Breast epithelium (tissue), 4 donors: ENCODE data around the gene VIT. TPM values are rescaled to one million over a fixed set of nuclear protein-coding genes. Genes with fewer than 3 reads are reported as not detected.
"Not testable (repeated sequence)": the region's sequence is repeated elsewhere in the genome, so short reads cannot be mapped to it uniquely, and the experiment has no call there.

Source experiments
- DNase-seq, 2 donors: peaks; one replicate each; pipeline ENCODE4 v3.0.0-alpha.2; 2019; ENCODE audit warnings: low spot score in 2 of 2
- H3K27ac ChIP-seq, 2 donors: fragments of 200-600 bp; sonication (generic) in 1 of 2; one replicate each; pipeline ENCODE4 v1.5.1; 2016 to 2019; ENCODE audit warnings: mild to moderate bottlenecking in 1 of 2
- H3K27me3 ChIP-seq, 2 donors: fragments of 200-600 bp; sonication (generic) in 1 of 2; one replicate each; pipeline versions ENCODE4 v1.5.1 to v1.6.0; 2017 to 2019; ENCODE audit warnings: control low read depth in 1 of 2, mild to moderate bottlenecking in 1 of 2
- H3K36me3 ChIP-seq: fragments of 200-600 bp; one replicate; pipeline ENCODE4 v1.5.1; 2019
- H3K4me1 ChIP-seq, 2 donors: fragments of 200-600 bp; sonication (generic); one replicate each; pipeline ENCODE4 v1.5.1; 2016 to 2019; ENCODE audit warnings: control low read depth in 1 of 2
- H3K4me3 ChIP-seq, 3 donors: fragments of 200-600 bp; sonication (generic); 1 replicate in 2 of 3; 2 replicates in 1 of 3; pipeline ENCODE4 v1.5.1; 2016 to 2019; ENCODE audit warnings: mild to moderate bottlenecking in 3 of 3, moderate library complexity in 2 of 3
- H3K9me3 ChIP-seq, 2 donors: fragments of 200-600 bp; sonication (generic) in 1 of 2; one replicate each; pipeline ENCODE4 v1.5.1; 2016 to 2019; ENCODE audit warnings: control low read depth in 1 of 2
- POLR2A ChIP-seq: fragments of 450-650 bp; IDR thresholded peaks from one replicate; pipeline ENCODE4 v1.6.1; 2016; ENCODE audit warnings: antibody characterized with exemption, mild to moderate bottlenecking, moderate library complexity
- POLR2AphosphoS5 ChIP-seq, 3 donors: sonication (generic); formaldehyde crosslinking; IDR thresholded peaks; one replicate each; pipeline ENCODE4 v1.6.1; 2017; ENCODE audit warnings: antibody characterized with exemption in 3 of 3
- intact Hi-C: fragments of 100-400 bp; cut with DNase I; formaldehyde crosslinking; loops from one replicate; pipeline ENCODE4 v1.15.1; 2023; ENCODE audit warnings: low total_unique reads
- total RNA-seq, 3 donors: library from RNA; depleted of rRNA; stranded (reverse); fragments of >200 nt; gene quantifications; one replicate each; pipeline ENCODE4 v1.1.0, GENCODE V29; 2016
- TF ChIP-seq, protein P1 (sequence below), 3 donors: fragments of 450-650 bp; IDR thresholded peaks; one replicate each; pipeline ENCODE4 v1.5.1; 2016 to 2017; ENCODE audit warnings: antibody characterized with exemption in 3 of 3, mild to moderate bottlenecking in 3 of 3, moderate library complexity in 3 of 3

Gene VIT
- total RNA-seq, 3 donors from 2014 or later: 7.9 to 136 (median 9.2) TPM

- Histone ChIP-seq H3K4me1 (no peaks in the 10 kb centered on the region), H3K27me3 (no peaks in the 10 kb centered on the region), H3K27ac (no peak overlapping the region), H3K36me3 (no peaks in the 10 kb centered on the region), H3K4me3 (no peak overlapping the region), H3K9me3 (no peaks in the 10 kb centered on the region)
- DNase-seq: no peak
- intact Hi-C loops: no loop called here
- no peak for TF ChIP-seq POLR2A
- TF ChIP-seq POLR2AphosphoS5 (IDR thresholded peaks at IDR 0.05): no peak
- TF ChIP-seq, protein P1, sequence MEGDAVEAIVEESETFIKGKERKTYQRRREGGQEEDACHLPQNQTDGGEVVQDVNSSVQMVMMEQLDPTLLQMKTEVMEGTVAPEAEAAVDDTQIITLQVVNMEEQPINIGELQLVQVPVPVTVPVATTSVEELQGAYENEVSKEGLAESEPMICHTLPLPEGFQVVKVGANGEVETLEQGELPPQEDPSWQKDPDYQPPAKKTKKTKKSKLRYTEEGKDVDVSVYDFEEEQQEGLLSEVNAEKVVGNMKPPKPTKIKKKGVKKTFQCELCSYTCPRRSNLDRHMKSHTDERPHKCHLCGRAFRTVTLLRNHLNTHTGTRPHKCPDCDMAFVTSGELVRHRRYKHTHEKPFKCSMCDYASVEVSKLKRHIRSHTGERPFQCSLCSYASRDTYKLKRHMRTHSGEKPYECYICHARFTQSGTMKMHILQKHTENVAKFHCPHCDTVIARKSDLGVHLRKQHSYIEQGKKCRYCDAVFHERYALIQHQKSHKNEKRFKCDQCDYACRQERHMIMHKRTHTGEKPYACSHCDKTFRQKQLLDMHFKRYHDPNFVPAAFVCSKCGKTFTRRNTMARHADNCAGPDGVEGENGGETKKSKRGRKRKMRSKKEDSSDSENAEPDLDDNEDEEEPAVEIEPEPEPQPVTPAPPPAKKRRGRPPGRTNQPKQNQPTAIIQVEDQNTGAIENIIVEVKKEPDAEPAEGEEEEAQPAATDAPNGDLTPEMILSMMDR (IDR thresholded peaks at IDR 0.05): no peak
These were observed 122.7 kb downstream of the VIT start for GRCh38 chr2:36819095-36819711.

DNA sequence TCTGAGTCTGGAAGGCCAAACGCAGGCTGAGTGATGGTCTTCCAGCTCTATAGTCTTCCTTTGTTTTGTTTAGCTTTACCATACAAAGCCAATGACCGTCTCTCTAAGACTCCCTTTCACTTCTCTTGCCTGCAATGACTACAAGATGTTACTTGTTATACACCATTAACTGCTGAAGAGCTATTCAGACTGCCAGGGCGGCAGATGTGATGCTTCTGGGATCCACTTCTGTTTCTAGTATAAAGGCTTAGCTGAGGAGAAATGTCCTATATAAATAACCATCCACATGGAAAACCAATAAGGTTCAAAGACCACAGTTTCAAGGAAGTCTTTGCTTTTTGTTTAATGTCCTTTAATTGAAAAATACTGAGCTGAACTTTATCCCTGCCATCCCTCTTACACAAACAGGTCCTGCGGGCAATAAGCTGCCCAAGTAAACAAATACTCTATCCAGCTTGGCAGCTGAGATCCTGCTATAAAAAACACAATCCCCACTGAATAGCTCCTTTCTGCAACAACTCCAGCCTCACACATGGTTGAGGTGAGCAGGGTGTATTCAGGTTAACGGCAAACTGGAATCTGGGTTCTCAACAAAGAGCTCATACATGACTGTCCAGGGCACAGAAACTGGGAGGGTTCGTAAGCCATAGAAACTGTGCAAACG is 124.6 kb downstream of the VIT start:
- TF ChIP-seq POLR2AphosphoS5 (IDR thresholded peaks at IDR 0.05): no peak
- no peak for TF ChIP-seq POLR2A
- TF ChIP-seq, protein P1 (IDR thresholded peaks at IDR 0.05): no peak
- H3K36me3 ChIP-seq: no peaks in the 10 kb centered on the region
- H3K4me3 ChIP-seq: no peak overlapping the region
- no peaks in the 10 kb centered on the region for H3K4me1 ChIP-seq
- H3K27me3 ChIP-seq: no peaks in the 10 kb centered on the region
- intact Hi-C loops: no loop called here
- peak overlapping the region; percentile 60 to 77 for H3K27ac ChIP-seq
- no peaks in the 10 kb centered on the region for H3K9me3 ChIP-seq
- peak in 1 of 2 donors; percentile 32 for DNase-seq

- no peaks in the 10 kb centered on the region for H3K36me3 ChIP-seq
- H3K9me3 ChIP-seq: no peaks in the 10 kb centered on the region
- no peak for DNase-seq
- H3K4me1 ChIP-seq: no peaks in the 10 kb centered on the region
- TF ChIP-seq POLR2A (no peak), POLR2AphosphoS5 (IDR thresholded peaks at IDR 0.05) (no peak)
- TF ChIP-seq, protein P1 (IDR thresholded peaks at IDR 0.05): no peak
- H3K4me3 ChIP-seq: no peak overlapping the region
- intact Hi-C loops: no loop called here
- no peaks in the 10 kb centered on the region for H3K27me3 ChIP-seq
- no peak overlapping the region for H3K27ac ChIP-seq
These were observed 127.4 kb downstream of the VIT start for GRCh38 chr2:36823862-36824261.

GRCh38 chr2:36824273-36824672 is 127.8 kb downstream of the VIT start:
- intact Hi-C loops: no loop called here
- H3K4me3 ChIP-seq: no peak overlapping the region
- DNase-seq: no peak
- no peak overlapping the region for H3K27ac ChIP-seq
- H3K27me3 ChIP-seq: no peaks in the 10 kb centered on the region
- H3K4me1 ChIP-seq: no peaks in the 10 kb centered on the region
- H3K9me3 ChIP-seq: no peaks in the 10 kb centered on the region
- H3K36me3 ChIP-seq: no peaks in the 10 kb centered on the region
- TF ChIP-seq POLR2AphosphoS5 (IDR thresholded peaks at IDR 0.05) (no peak), POLR2A (no peak)
- TF ChIP-seq, protein P1 (IDR thresholded peaks at IDR 0.05): no peak

DNA sequence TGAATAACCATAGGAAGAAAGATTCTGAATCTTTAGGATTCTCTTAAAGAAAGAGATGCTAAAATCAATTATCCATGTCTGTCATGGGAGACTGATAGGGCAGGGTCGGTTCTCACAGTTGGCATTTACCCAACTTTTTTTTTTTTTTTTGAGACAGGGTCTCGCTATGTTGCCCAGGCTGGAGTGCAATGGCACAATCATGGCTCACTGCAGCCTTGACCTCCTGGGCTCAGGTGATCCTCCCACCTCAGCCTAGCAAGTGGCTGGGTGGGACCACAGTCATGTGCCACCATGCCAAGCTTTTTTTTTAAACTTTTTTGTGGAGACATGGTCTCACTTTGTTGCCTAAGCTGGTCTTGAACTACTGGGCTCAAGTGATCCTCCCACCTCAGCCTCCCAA is 128.2 kb downstream of the VIT start:
- H3K4me3 ChIP-seq, H3K27ac ChIP-seq, DNase-seq, intact Hi-C loops, H3K36me3 ChIP-seq, H3K9me3 ChIP-seq, H3K4me1 ChIP-seq, H3K27me3 ChIP-seq: not testable (repeated sequence)
